ENCODE measurements around the gene WBP2.

GRCh38 chr17:75821552-75821951, 33.6 kb downstream of the WBP2 start:
- no peak for TF ChIP-seq POLR2A (IDR thresholded peaks at IDR 0.05; ENCODE audit: low read depth, low read length)
- TF ChIP-seq NRF1 (conservative IDR thresholded peaks at IDR 0.05; ENCODE audit: low read depth, low read length) = no peak
- no peak for TF ChIP-seq CTCF (IDR thresholded peaks at IDR 0.05 in 2 of 3, conservative IDR thresholded peaks at IDR 0.05 in 1 of 3; ENCODE audit: control insufficient read depth in 2 of 3, extremely low read depth in 1 of 3, insufficient read depth in 1 of 3, low read depth in 3 of 3, low read length in 3 of 3)

Measured in GM12878 (cell line).